WERI-Rb-1 (cell line): Measurements from ENCODE around the gene SMIM38.

Experiments
- DNase-seq: peaks from one replicate; pipeline ENCODE4 v3.0.0-alpha.2; 2020
- H3K27ac ChIP-seq: fragments of 250-450 bp; sonication (Bioruptor Pico); 2 replicates; pipeline ENCODE4 v1.5.1; 2020; ENCODE audit warnings: mild to moderate bottlenecking, moderate library complexity
- H3K27me3 ChIP-seq: fragments of 250-450 bp; sonication (Bioruptor Pico); 2 replicates; pipeline ENCODE4 v1.5.1; 2021; ENCODE audit warnings: mild to moderate bottlenecking, low read depth, moderate library complexity; ENCODE audit not compliant: insufficient read depth, severe bottlenecking
- H3K36me3 ChIP-seq: fragments of 250-450 bp; sonication (Bioruptor Pico); 2 replicates; pipeline ENCODE4 v1.5.1; 2020; ENCODE audit warnings: mild to moderate bottlenecking, moderate library complexity
- H3K4me3 ChIP-seq: 2 replicates; pipeline ENCODE4 v1.5.1; 2011; ENCODE audit warnings: low read depth, mild to moderate bottlenecking, control low read depth, low read length
- H3K9me3 ChIP-seq: fragments of 250-450 bp; sonication (Bioruptor Pico); 2 replicates; pipeline ENCODE4 v1.5.1; 2021; ENCODE audit warnings: mild to moderate bottlenecking, moderate library complexity; ENCODE audit not compliant: severe bottlenecking
- CTCF ChIP-seq: IDR thresholded peaks from 2 replicates; pipeline ENCODE4 v1.5.1; 2011; ENCODE audit warnings: low read depth, mild to moderate bottlenecking, control low read depth, inconsistent platforms, low read length

Gene SMIM38

GRCh38 chr11:69193629-69194028 lies 37.9 kb downstream of the SMIM38 start:
- Histone ChIP-seq H3K27me3 (no peaks in the 10 kb centered on the region), H3K4me3 (no peak overlapping the region), H3K9me3 (no peaks in the 10 kb centered on the region), H3K27ac (no peak overlapping the region), H3K36me3 (no peaks in the 10 kb centered on the region)
- no peak for TF ChIP-seq CTCF
- no peak for DNase-seq

GRCh38 chr11:69194396-69194795 lies 38.7 kb downstream of the SMIM38 start:
- Histone ChIP-seq H3K4me3 (no peak overlapping the region), H3K27me3 (no peaks in the 10 kb centered on the region), H3K27ac (no peak overlapping the region), H3K36me3 (no peaks in the 10 kb centered on the region), H3K9me3 (no peaks in the 10 kb centered on the region)
- no peak for TF ChIP-seq CTCF
- no peak for DNase-seq

- Histone ChIP-seq H3K9me3 (no peaks in the 10 kb centered on the region), H3K27ac (no peak overlapping the region), H3K4me3 (no peak overlapping the region), H3K36me3 (no peaks in the 10 kb centered on the region), H3K27me3 (no peaks in the 10 kb centered on the region)
- no peak for DNase-seq
- no peak for TF ChIP-seq CTCF
Observed at GRCh38 chr11:69194956-69195355, 39.2 kb downstream of the SMIM38 start.

DNA sequence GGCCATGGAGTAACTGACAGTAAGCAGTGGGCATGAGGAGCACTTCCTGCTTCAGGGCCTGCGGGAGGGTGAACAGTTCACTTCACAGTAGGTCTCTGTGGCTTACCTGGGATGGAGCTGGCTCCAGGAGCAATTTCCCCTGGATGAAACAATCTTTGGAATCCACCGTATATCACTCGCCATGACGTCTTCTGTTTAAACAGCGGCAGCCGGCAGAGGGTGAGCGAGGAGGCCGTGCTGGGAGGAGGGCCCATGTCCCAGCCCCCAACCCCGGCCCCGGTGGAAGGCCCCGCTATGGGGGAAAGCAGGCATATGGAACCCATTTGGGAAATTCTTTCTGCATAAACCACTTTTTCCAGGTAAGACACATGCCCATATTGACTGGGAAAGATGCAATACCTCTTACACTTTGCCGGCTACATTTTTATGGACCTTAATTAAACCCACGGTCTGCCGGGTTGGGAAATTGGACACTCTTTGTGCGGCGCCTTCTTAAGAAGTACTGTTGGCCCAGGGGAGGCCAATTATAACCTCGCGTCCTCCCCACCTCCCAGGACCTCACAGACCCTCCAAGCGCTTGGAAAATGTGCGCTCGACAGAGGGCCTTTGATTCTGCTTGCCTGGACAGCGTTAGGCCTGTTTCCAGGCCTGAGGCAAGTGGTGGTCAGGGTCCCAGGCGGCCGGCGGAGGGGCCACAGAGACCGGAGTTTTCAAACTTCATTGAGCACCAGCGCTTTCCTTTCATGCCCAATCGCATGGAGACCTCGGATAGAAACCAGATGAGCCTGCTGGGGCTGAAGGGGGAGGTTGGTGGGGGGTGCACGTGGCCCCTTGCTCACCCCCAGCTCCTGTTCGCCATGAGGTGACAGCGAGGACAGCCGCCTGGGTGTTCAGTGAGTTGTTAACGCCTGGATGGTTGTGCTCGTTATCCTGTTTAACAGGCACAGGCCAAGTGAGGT lies 40.4 kb downstream of the SMIM38 start:
- Histone ChIP-seq H3K36me3 (no peaks in the 10 kb centered on the region), H3K27ac (no peak overlapping the region), H3K27me3 (no peaks in the 10 kb centered on the region), H3K4me3 (no peak overlapping the region), H3K9me3 (no peaks in the 10 kb centered on the region)
- no peak for DNase-seq
- TF ChIP-seq CTCF: no peak

GRCh38 chr11:69196783-69197169 lies 41.0 kb downstream of the SMIM38 start:
- H3K9me3 ChIP-seq: no peaks in the 10 kb centered on the region
- no peak for DNase-seq
- TF ChIP-seq CTCF: no peak
- no peak overlapping the region for H3K4me3 ChIP-seq
- no peaks in the 10 kb centered on the region for H3K36me3 ChIP-seq
- H3K27ac ChIP-seq: no peak overlapping the region
- H3K27me3 ChIP-seq: no peaks in the 10 kb centered on the region
